Ascending aorta (tissue), 2 donors: Measurements from ENCODE around the gene SRPK1. TPM values are rescaled to one million over a fixed set of nuclear protein-coding genes. Genes with fewer than 3 reads are reported as not detected.

ENCODE experiments used
- DNase-seq, 2 donors: peaks; one replicate each; pipeline ENCODE4 v3.0.0-alpha.2; 2019; ENCODE audit warnings: low spot score in 2 of 2
- H3K27ac ChIP-seq, 2 donors: fragments of 200-600 bp; sonication (generic); one replicate each; pipeline ENCODE4 v1.5.1; 2016 to 2017; ENCODE audit warnings: mild to moderate bottlenecking in 1 of 2
- H3K27me3 ChIP-seq: fragments of 200-600 bp; sonication (generic); one replicate; pipeline ENCODE4 v1.5.1; 2017
- H3K36me3 ChIP-seq, 2 donors: fragments of 200-600 bp; sonication (generic); one replicate each; pipeline ENCODE4 v1.5.1; 2016
- H3K4me1 ChIP-seq, 2 donors: fragments of 200-600 bp; sonication (generic); one replicate each; pipeline ENCODE4 v1.5.1; 2016 to 2017; ENCODE audit warnings: mild to moderate bottlenecking in 1 of 2
- H3K4me3 ChIP-seq, 2 donors: fragments of 200-600 bp; sonication (generic); one replicate each; pipeline ENCODE4 v1.5.1; 2016 to 2017; ENCODE audit warnings: mild to moderate bottlenecking in 1 of 2
- H3K9me3 ChIP-seq, 2 donors: fragments of 200-600 bp; sonication (generic); one replicate each; pipeline ENCODE4 v1.5.1; 2016
- intact Hi-C: fragments of 100-400 bp; cut with DNase I; formaldehyde crosslinking; loops from one replicate; pipeline ENCODE4 v1.15.1; 2023
- total RNA-seq: library from RNA; depleted of rRNA; stranded (reverse); fragments of >200 nt; gene quantifications from one replicate; pipeline ENCODE4 v1.1.0, GENCODE V29; 2016
- TF ChIP-seq, protein P1 (sequence below), 3 experiments: fragments of 200-600 bp in 2 of 3; fragments of 450-650 bp in 1 of 3; sonication (generic) in 2 of 3; IDR thresholded peaks; one replicate each; pipeline ENCODE4 v1.5.1; 2016 to 2019; ENCODE audit warnings: antibody characterized with exemption in 3 of 3, mild to moderate bottlenecking in 1 of 3, moderate library complexity in 1 of 3

The SRPK1 gene
- total RNA-seq, 1 donor from 2014 or later: 16.2 TPM

DNA sequence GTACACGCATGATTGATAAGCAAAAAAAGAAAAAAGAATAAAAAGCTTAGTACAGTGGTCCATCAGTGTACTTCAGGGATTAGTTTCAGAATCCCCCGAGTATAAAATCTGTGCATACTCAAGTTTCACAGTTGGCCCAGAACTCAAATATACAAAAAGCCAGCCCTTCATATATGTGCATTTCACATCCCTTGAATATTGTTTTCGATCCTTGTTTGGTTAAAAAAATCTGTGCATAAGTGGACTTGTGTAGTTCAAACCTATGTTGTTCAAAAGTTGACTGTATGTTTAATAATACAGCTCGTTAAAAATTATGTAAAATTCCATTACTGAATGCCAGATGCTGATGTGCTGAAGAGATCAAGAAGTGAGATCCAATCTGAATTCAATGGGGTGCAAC is 61.5 kb downstream of the SRPK1 start:
- Histone ChIP-seq H3K4me3 (no peak overlapping the region), H3K36me3 (peaks cover 27% of the 10 kb centered on the region in 2 donors), H3K27ac (no peak overlapping the region), H3K9me3 (no peaks in the 10 kb centered on the region), H3K4me1 (no peaks in the 10 kb centered on the region), H3K27me3 (no peaks in the 10 kb centered on the region)
- intact Hi-C loops: no loop called here
- TF ChIP-seq, protein P1, sequence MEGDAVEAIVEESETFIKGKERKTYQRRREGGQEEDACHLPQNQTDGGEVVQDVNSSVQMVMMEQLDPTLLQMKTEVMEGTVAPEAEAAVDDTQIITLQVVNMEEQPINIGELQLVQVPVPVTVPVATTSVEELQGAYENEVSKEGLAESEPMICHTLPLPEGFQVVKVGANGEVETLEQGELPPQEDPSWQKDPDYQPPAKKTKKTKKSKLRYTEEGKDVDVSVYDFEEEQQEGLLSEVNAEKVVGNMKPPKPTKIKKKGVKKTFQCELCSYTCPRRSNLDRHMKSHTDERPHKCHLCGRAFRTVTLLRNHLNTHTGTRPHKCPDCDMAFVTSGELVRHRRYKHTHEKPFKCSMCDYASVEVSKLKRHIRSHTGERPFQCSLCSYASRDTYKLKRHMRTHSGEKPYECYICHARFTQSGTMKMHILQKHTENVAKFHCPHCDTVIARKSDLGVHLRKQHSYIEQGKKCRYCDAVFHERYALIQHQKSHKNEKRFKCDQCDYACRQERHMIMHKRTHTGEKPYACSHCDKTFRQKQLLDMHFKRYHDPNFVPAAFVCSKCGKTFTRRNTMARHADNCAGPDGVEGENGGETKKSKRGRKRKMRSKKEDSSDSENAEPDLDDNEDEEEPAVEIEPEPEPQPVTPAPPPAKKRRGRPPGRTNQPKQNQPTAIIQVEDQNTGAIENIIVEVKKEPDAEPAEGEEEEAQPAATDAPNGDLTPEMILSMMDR (IDR thresholded peaks at IDR 0.05): no peak
- DNase-seq: no peak

DNA sequence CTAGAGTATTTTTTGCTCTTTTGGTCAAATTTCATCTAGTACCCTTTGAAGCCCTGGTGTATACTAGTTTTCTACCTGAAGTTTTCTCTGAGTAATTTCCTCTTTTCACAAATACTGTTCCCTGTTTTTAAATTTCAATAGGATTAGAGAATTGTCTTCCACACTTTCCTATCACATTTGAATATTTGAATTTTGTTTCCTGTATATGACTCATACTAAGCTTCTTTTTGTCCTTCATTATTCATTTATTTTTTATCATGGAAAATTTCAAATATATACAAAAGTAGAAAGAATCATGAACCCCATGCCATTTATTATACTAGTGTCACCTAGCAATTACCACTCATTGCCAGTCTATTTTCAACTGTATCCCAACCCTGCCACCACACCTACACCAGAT is 63.0 kb downstream of the SRPK1 start:
- H3K27ac ChIP-seq: no peak overlapping the region
- no peak for DNase-seq
- H3K4me3 ChIP-seq: no peak overlapping the region
- no peaks in the 10 kb centered on the region for H3K27me3 ChIP-seq
- H3K9me3 ChIP-seq: no peaks in the 10 kb centered on the region
- peaks cover 26 to 33% of the 10 kb centered on the region in 2 donors for H3K36me3 ChIP-seq
- H3K4me1 ChIP-seq: no peaks in the 10 kb centered on the region
- intact Hi-C loops: no loop called here
- TF ChIP-seq, protein P1 (IDR thresholded peaks at IDR 0.05): no peak

DNA sequence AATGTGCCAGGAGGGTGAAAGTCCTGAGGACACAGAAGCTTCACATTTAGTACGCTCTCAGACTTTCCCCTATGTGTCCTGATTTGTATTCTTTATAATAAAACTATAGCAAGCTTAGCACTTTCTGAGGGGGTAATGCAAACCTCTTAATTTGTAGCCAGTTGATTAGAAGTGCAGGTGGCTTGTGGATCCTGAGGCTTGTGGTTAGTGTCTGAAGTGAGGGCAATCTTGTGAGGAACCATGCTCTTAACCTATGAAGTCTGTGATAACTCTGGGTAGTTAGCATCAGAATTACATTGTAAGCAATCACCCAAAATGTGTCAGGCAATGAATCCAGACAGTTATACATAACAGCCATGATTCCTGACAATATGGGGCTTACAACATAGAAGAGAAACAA is 64.6 kb downstream of the SRPK1 start:
- no peak for DNase-seq
- no peaks in the 10 kb centered on the region for H3K27me3 ChIP-seq
- TF ChIP-seq, protein P1 (IDR thresholded peaks at IDR 0.05): no peak
- H3K36me3 ChIP-seq: peaks cover 21 to 45% of the 10 kb centered on the region in 2 donors
- intact Hi-C loops: no loop called here
- no peaks in the 10 kb centered on the region for H3K4me1 ChIP-seq
- no peak overlapping the region for H3K27ac ChIP-seq
- H3K4me3 ChIP-seq: no peak overlapping the region
- H3K9me3 ChIP-seq: no peaks in the 10 kb centered on the region

DNA sequence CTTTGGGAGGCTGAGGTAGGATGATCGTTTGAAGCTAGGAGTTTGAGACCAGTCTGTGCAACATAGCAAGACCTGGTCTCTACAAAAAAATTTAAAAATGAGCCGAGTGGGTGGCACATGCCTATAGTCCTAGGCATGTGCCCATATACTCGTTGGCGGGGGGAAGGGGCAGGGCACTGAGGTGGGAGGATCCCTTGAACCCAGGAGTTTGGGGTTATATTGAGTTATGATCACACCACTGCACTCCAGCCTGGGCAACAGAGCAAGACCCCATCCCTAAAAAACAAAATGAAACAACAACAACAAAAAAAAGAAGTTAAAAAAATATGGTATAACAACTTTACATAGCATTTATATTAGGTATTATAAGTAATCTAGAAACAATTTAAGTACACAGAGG is 67.9 kb downstream of the SRPK1 start:
- peaks cover 21 to 52% of the 10 kb centered on the region in 2 donors for H3K36me3 ChIP-seq
- H3K9me3 ChIP-seq: no peaks in the 10 kb centered on the region
- no peaks in the 10 kb centered on the region for H3K4me1 ChIP-seq
- TF ChIP-seq, protein P1 (IDR thresholded peaks at IDR 0.05): no peak
- H3K27ac ChIP-seq: no peak overlapping the region
- no peak for DNase-seq
- H3K4me3 ChIP-seq: no peak overlapping the region
- H3K27me3 ChIP-seq: no peaks in the 10 kb centered on the region
- intact Hi-C loops: no loop called here

DNA sequence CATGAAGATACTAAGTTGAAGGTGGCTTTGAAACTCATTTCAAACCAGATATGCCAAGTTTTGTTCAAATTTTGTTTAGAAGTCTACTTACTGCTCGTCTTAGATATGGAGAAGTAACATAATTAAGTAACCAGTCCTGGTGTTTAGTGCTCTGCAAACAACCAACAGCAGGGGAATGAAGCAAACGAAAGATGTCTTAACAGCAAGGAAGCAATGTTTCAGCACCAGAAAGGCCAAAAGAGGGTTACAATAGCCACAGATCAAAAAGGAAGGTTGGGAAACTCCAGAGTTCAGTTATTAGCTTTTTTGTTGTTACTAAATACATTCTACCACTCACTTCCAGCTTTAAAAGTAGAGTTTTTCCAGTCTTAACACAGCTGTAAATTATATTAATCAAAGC is 70.7 kb downstream of the SRPK1 start:
- TF ChIP-seq, protein P1 (IDR thresholded peaks at IDR 0.05): no peak
- DNase-seq: no peak
- H3K9me3 ChIP-seq: no peaks in the 10 kb centered on the region
- no peaks in the 10 kb centered on the region for H3K4me1 ChIP-seq
- H3K36me3 ChIP-seq: peaks cover 2 to 29% of the 10 kb centered on the region in 2 donors
- intact Hi-C loops: no loop called here
- H3K27ac ChIP-seq: no peak overlapping the region
- H3K27me3 ChIP-seq: no peaks in the 10 kb centered on the region
- H3K4me3 ChIP-seq: no peak overlapping the region

DNA sequence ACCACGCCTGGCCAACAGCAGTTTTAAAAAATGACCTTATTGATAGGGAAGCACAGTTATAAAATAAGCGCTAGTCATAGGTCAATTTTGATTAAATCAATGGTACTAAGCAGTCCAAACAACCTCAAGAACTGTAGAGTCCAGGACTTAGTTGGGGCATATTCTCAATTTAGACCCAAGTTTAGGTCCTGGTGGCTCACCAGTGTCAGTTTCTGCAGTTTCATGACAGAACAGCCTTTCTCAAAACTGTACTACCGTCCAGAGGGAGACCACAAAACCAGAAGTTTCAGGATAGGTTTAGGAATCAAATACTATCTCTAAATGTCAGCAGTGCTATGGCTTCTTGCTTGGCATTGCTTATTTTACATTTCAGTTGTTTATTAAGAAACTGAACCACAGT is 76.6 kb downstream of the SRPK1 start:
- no peaks in the 10 kb centered on the region for H3K9me3 ChIP-seq
- TF ChIP-seq, protein P1 (IDR thresholded peaks at IDR 0.05): no peak
- H3K27ac ChIP-seq: no peak overlapping the region
- H3K36me3 ChIP-seq: peaks cover 3 to 27% of the 10 kb centered on the region in 2 donors
- H3K27me3 ChIP-seq: no peaks in the 10 kb centered on the region
- intact Hi-C loops: no loop called here
- no peaks in the 10 kb centered on the region for H3K4me1 ChIP-seq
- no peak for DNase-seq
- no peak overlapping the region for H3K4me3 ChIP-seq
